ENCODE measurements around the gene LIMA1.

Gene LIMA1

DNA sequence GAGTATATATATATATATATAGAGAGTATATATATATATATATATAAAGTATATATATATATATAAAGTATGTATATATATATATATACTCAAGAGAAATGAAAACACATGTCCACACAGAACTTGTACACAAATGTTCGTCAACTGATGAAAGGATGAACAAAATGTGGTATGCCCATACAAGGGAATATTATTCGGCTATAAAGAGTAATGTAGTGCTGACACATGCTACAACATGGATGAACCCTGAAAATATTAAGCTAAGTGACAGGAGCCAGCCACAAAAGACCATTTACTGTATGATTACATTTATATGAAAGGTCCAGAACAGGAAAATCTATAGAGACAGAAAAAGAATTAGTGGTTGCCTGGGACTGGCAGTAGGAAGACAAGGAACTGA lies 19.5 kb downstream of the LIMA1 start:
- Histone ChIP-seq H3K27ac (no peak overlapping the region), H3K36me3 (no peaks in the 10 kb centered on the region; the same call in none of the 2 replicates), H3K27me3 (ENCODE audit: insufficient read depth, low read depth, severe bottlenecking) (no peaks in the 10 kb centered on the region), H3K9me3 (ENCODE audit: severe bottlenecking) (peaks cover 3% of the 10 kb centered on the region), H3K4me3 (ENCODE audit: low read depth, low read length) (no peak overlapping the region)
- DNase-seq = no peak
- TF ChIP-seq, protein P1, sequence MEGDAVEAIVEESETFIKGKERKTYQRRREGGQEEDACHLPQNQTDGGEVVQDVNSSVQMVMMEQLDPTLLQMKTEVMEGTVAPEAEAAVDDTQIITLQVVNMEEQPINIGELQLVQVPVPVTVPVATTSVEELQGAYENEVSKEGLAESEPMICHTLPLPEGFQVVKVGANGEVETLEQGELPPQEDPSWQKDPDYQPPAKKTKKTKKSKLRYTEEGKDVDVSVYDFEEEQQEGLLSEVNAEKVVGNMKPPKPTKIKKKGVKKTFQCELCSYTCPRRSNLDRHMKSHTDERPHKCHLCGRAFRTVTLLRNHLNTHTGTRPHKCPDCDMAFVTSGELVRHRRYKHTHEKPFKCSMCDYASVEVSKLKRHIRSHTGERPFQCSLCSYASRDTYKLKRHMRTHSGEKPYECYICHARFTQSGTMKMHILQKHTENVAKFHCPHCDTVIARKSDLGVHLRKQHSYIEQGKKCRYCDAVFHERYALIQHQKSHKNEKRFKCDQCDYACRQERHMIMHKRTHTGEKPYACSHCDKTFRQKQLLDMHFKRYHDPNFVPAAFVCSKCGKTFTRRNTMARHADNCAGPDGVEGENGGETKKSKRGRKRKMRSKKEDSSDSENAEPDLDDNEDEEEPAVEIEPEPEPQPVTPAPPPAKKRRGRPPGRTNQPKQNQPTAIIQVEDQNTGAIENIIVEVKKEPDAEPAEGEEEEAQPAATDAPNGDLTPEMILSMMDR (IDR thresholded peaks at IDR 0.05; ENCODE audit: low read depth, low read length) = no peak

DNA sequence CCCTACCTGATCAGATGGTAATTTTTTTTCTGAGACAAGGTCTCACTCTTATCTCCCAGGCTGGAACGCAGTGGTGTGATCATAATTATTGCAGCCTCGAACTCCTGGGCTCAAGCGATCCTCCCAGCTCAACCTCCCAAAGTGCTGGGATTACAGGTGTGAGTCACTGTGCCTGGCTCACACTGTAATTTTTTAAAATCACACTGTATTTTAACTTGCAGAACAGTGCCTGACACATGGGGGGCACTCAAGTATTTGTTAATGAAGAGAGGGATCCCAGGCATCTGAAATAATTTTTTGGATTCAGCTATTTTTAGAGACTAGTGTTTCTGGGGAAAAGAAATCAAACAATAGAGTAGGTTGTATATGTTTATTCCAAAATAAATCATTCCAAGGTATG lies 21.7 kb downstream of the LIMA1 start:
- Histone ChIP-seq H3K36me3 (no peaks in the 10 kb centered on the region; the same call in 1 of the 2 replicates), H3K27me3 (ENCODE audit: insufficient read depth, low read depth, severe bottlenecking) (no peaks in the 10 kb centered on the region), H3K27ac (no peak overlapping the region), H3K9me3 (ENCODE audit: severe bottlenecking) (peaks cover 3% of the 10 kb centered on the region), H3K4me3 (ENCODE audit: low read depth, low read length) (no peak overlapping the region)
- TF ChIP-seq, protein P1 (IDR thresholded peaks at IDR 0.05; ENCODE audit: low read depth, low read length) = no peak
- no peak for DNase-seq

DNA sequence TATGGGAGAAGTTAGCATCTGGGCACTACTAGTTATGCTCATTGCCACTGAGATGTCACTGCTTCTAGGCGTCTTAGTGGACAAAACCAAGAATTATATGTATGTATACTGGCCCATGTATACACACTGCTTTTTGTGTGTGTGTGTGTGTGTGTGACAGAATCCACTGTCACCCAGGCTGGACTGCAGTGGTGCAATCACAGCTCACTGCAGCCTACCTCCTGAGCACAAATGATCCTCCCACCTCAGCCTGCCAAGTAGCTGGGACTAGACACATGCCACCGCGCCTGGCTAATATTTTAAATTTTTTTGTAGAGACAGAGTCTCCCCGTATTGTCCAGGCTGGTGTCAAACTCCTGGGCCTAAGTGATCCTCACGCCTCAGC lies 25.2 kb downstream of the LIMA1 start:
- Histone ChIP-seq H3K9me3 (ENCODE audit: severe bottlenecking) (no peaks in the 10 kb centered on the region), H3K36me3 (no peaks in the 10 kb centered on the region), H3K4me3 (ENCODE audit: low read depth, low read length) (no peak overlapping the region), H3K27ac (no peak overlapping the region), H3K27me3 (ENCODE audit: insufficient read depth, low read depth, severe bottlenecking) (no peaks in the 10 kb centered on the region)
- DNase-seq = no peak
- TF ChIP-seq, protein P1 (IDR thresholded peaks at IDR 0.05; ENCODE audit: low read depth, low read length) = no peak

DNA sequence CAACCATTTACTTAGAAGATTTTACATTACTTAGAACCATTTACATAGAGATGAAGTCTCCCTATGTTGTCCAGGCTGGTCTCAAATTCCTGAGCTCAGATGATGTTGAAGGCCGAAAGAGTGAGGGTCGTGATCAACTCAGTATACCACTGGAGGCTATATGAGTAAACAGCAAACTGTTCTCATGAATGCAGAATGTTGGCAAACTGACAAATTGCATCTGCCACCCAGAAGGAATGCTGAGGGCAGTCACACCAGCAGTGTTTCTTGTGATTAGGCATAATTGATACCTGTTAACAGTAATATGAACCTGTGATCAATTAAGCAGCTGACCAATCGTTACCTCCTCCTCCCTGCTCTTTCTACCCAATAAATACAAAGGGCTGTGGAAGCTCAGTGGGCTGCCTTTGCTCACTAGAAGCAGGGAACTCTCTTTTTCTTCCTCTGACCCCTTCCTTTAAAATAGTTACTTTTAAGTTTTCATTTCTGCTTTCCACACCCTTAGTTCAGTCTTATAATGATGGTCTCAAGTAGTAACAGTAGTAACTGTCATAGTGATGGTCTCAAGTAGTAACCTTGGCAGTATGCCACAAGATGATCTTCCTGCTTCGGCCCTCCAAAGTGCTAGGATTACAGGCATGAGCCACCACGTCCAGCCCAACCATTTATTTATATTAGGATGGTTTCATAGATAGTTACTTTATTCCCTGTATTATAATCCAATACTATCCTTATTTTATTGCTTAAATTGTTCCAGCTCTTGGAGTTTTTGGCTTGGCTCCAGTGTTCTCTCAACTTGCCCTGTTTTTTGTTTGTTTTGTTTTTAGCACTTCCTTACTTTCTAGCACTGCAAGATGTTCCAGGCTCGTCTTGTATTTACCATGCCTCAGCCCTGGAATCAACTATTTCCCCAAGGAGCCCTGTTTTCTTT lies 25.8 kb downstream of the LIMA1 start:
- DNase-seq = no peak
- Histone ChIP-seq H3K27ac (no peak overlapping the region), H3K9me3 (ENCODE audit: severe bottlenecking) (no peaks in the 10 kb centered on the region), H3K36me3 (no peaks in the 10 kb centered on the region), H3K27me3 (ENCODE audit: insufficient read depth, low read depth, severe bottlenecking) (no peaks in the 10 kb centered on the region), H3K4me3 (ENCODE audit: low read depth, low read length) (no peak overlapping the region)
- TF ChIP-seq, protein P1 (IDR thresholded peaks at IDR 0.05; ENCODE audit: low read depth, low read length) = no peak

DNA sequence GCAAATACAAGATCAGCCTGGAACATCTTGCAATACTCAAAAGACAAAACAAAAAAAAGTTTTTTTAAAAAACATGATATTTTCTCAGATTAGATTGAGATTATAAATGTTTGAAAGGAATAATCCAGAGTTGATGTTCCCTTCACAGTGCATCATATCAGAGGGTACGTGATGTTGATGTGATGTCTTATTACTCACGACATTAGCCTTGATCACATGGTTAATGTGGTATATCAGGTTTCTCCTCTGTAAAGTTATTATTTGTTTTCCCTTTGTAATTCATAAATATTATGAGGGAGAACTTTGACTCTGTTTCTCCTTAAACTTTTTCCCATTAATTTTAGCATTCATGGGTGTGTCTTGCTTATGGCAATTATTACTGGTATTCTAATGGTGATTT lies 26.6 kb downstream of the LIMA1 start:
- no peak overlapping the region for H3K4me3 ChIP-seq (ENCODE audit: low read depth, low read length)
- no peaks in the 10 kb centered on the region for H3K9me3 ChIP-seq (ENCODE audit: severe bottlenecking)
- DNase-seq = no peak
- no peaks in the 10 kb centered on the region for H3K36me3 ChIP-seq
- no peak overlapping the region for H3K27ac ChIP-seq
- H3K27me3 ChIP-seq (ENCODE audit: insufficient read depth, low read depth, severe bottlenecking) = no peaks in the 10 kb centered on the region
- TF ChIP-seq, protein P1 (IDR thresholded peaks at IDR 0.05; ENCODE audit: low read depth, low read length) = no peak

Measured in WERI-Rb-1 (cell line).